SK-N-SH (cell line): ENCODE measurements around the gene KCNN3.

Source experiments
- CTCF ChIP-seq: fragments of 200-600 bp; sonication (generic); IDR thresholded peaks from 2 replicates; pipeline ENCODE4 v1.6.1; 2017; ENCODE audit warnings: antibody characterized with exemption, mild to moderate bottlenecking, moderate library complexity
- ELF1 ChIP-seq: IDR thresholded peaks from 2 replicates; pipeline ENCODE4 v1.4.0; 2012
- EZH2phosphoT487 ChIP-seq: fragments of 200-600 bp; sonication (generic); IDR thresholded peaks from 2 replicates; pipeline ENCODE4 v1.6.1; 2017; ENCODE audit warnings: low read depth, mixed run types, mild to moderate bottlenecking, antibody characterized with exemption, moderate library complexity, borderline replicate concordance
- REST ChIP-seq: IDR thresholded peaks from 2 replicates; pipeline ENCODE4 v1.6.1; 2012; ENCODE audit warnings: mild to moderate bottlenecking, low read depth, low read length, moderate library complexity
- RFX5 ChIP-seq: IDR thresholded peaks from 2 replicates; pipeline ENCODE4 v1.6.1; 2012; ENCODE audit warnings: mild to moderate bottlenecking, improper control_type of control experiment, low read length

- TF ChIP-seq CTCF (no peak), REST (no peak), ELF1 (no peak), EZH2phosphoT487 (no peak), RFX5 (no peak)
Measured at GRCh38 chr1:154759793-154760192, 110.3 kb downstream of the KCNN3 start.
